DMS 273 (cell line): ENCODE measurements around the gene DMAC2.
A peak's percentile ranks its signal among the peaks of the same experiment; 100 is the strongest.
"Not testable (repeated sequence)": the region's sequence is repeated elsewhere in the genome, so short reads cannot be mapped to it uniquely, and the experiment has no call there.

ENCODE experiments used
- DNase-seq: peaks from one replicate; lab custom pipeline; 2025; ENCODE audit not compliant: unreplicated experiment; lab: John Stamatoyannopoulos, UW

The DMAC2 gene

GRCh38 chr19:41399525-41399924 lies 40.2 kb downstream of the DMAC2 start:
- no peak for DNase-seq

GRCh38 chr19:41399091-41399490 lies 40.6 kb downstream of the DMAC2 start:
- DNase-seq: no peak

DNA sequence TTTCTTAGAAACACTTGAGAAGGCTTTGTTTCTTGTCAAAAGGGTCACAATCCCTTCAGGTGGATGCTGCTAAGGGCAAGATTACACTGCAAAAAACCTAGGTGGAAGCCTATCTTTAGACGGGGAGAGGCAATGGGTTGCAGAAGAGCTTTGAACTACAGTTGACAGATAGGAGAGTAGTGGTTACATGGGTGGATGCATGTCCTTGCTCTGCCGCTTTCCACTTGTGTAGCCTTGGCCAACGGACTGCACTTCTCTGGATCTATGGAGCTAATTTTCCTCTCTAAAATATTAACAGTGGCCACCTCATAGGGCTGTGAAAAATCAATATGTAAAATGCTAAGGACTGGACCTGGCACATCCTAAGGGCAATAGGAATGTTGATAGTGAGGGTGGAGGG lies 41.1 kb downstream of the DMAC2 start:
- no peak for DNase-seq

DNA sequence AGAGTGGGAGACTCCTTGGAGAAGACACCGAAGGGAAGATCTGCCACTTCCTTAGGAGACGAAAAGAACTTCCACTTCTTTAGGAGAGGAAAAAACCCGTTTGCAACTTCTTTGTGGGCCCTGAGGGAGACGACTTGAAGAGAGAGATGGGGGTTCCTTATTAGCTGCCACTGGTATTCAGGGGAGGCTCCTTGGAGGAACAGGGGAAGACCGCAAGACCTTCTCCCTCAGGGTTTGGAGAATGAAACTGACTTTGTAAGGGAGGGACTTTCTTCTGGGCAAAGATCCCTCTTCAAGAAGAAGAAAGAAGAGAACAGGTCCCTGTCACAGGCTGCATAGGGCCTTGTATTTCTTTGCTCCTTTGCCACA lies 41.7 kb downstream of the DMAC2 start:
- DNase-seq: peak; percentile 50

- peak; percentile 100 for DNase-seq
These were observed 42.3 kb downstream of the DMAC2 start, which contains the start of the genes BCKDHA and EXOSC5 for GRCh38 chr19:41397086-41398049. TSS of gene BCKDHA (plus strand) at chr19:41397818. CDS start at chr19:41397828, 10 bp downstream. TSS of gene EXOSC5 (minus strand) at chr19:41397359. CDS start at chr19:41397328, 31 bp downstream.

DNA sequence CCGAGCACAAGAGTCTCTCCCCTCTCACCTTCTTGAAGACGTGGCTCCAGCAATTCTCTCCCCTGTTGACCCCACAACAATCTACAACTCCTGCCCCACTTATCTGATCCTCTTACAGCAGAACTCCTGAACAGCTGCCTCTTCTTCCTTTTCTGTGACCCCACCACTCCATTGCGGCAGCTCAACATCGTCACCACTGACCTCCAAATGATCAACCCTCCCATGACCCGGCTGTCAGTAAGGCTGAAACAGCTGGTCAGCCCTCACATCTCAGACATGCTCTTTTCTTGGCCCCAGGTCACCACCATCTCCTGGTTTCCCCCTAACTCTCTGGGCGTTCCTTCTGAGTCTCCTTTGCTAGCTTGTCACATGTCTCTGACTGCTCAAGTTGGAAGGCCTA lies 44.4 kb downstream of the DMAC2 start:
- DNase-seq: no peak

DNA sequence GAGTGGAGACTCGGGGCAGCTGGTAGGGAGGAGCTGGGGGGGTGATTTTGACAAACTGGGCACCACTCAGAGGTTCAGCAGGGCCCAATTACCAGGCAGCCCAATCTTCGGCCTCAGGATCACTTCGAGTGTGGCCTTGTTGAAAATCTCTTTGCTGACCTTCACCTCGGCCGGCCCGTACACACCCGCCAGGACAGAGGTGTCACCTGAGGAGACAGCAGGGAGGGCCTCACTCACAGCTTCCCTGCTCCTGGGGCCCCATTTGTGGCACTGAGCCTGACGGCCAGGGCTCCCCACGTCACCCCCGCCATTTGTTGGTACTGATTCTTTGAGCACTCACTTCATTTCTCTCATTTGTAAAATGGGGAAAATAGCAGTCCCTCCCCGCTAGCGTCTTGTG lies 46.9 kb downstream of the DMAC2 start:
- DNase-seq: no peak

GRCh38 chr19:41391618-41392017 lies 48.1 kb downstream of the DMAC2 start:
- no peak for DNase-seq

GRCh38 chr19:41386442-41386841 lies 53.3 kb downstream of the DMAC2 start:
- no peak for DNase-seq

GRCh38 chr19:41384351-41384750 lies 55.4 kb downstream of the DMAC2 start:
- no peak for DNase-seq

DNA sequence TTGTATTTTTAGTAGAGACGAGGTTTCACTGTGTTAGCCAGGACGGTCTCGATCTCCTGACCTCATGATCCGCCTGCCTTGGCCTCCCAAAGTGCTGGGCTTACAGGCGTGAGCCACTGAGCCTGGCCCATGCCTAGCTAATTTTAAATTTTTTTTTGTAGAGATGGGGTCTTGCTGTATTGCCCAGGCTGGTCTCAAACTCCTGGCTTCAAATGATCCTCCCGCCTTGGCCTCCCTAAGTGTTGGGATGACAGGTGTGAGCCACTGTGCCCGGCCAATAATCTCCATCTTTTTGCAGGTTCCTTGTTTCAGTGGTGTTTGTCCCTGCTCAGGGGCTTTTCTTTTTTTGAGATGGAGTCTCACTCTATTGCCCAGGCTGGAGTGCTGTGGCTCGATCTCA lies 58.2 kb downstream of the DMAC2 start:
- not testable (repeated sequence) for DNase-seq
